ENCODE data around the gene USP49. TPM values are rescaled to one million over a fixed set of nuclear protein-coding genes. Genes with fewer than 3 reads are reported as not detected.

The USP49 gene
- total RNA-seq, 1 experiment from 2014 or later, result 18.5 TPM

DNA sequence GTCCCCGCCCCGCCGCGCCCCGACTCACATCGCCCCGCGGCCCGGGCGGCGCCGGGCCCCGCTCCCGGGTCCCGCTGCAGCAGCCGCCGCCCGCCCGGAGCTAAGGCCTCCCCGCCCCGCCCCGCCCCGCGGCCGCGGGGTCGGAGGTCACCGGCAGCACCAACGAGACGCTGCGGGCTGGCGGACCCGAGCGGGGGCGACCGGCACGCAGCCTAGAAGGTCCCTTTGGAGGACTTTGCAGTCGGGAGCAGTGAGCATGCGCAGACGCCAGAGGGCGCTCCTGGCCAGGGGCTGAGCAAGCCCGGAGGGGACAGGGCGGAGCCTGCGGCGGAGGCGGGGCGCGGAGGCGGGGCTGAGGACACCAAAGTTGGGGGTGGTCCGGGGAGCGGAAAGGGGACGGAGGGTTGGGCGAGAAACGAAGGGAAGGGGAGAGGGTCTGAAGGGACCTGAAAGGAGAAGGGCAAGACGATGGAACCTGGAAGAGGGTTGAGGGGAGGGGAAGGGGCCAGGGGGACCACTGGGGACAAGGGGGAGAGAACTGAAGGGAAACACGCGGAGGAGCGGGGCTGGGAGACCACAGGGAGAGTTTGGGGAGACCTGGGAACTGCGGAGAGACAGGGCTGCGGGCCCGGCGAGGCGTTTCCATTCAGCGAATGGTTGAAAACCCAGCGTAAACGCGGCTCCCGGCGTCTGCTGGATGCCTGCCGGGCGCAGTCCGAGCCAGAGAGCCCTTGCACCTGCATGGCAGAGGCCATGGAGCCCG, 115.2 kb downstream of the USP49 start, which contains the start of gene FRS3:
Gene FRS3 (minus strand): TSS at position 113 of the 763 bp plus-strand sequence. CDS start 2,913 bp downstream, outside the sequence.
- TF ChIP-seq, protein P1, sequence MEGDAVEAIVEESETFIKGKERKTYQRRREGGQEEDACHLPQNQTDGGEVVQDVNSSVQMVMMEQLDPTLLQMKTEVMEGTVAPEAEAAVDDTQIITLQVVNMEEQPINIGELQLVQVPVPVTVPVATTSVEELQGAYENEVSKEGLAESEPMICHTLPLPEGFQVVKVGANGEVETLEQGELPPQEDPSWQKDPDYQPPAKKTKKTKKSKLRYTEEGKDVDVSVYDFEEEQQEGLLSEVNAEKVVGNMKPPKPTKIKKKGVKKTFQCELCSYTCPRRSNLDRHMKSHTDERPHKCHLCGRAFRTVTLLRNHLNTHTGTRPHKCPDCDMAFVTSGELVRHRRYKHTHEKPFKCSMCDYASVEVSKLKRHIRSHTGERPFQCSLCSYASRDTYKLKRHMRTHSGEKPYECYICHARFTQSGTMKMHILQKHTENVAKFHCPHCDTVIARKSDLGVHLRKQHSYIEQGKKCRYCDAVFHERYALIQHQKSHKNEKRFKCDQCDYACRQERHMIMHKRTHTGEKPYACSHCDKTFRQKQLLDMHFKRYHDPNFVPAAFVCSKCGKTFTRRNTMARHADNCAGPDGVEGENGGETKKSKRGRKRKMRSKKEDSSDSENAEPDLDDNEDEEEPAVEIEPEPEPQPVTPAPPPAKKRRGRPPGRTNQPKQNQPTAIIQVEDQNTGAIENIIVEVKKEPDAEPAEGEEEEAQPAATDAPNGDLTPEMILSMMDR (IDR thresholded peaks at IDR 0.05; ENCODE audit: insufficient read depth in 1 of 2, low read depth in 1 of 2, low read length in 1 of 2, severe bottlenecking in 1 of 2, unreplicated experiment in 1 of 2), result peak; percentile 85 to 96
- peak; percentile 96 to 99 for DNase-seq
- Histone ChIP-seq H3K4me3 (ENCODE audit: low read depth, low read length) (peak within 1 kb of the TSS; percentile 82), H3K9me3 (no peaks in the 10 kb centered on the region), H3K4me1 (0 out of 2 replicates have a peak, but pooled peaks cover 3% of the 10 kb centered on the region), H3K36me3 (ENCODE audit: control insufficient read depth, insufficient read depth, low read length) (peaks cover 3% of the 10 kb centered on the region), H3K27me3 (replicated peaks; ENCODE audit: control insufficient read depth, insufficient read depth, low read length) (no peaks in the 10 kb centered on the region)
- no peaks in the 10 kb centered on the region for H3K9me3 Mint-ChIP-seq (ENCODE audit: unreplicated experiment)
- intact Hi-C loops (cut with micrococcal nuclease; ENCODE audit: unreplicated experiment), result loop anchor here (1.0 kb wide), 2 partner anchors 156 to 264 kb away; no protein-coding TSS in a partner anchor
- H3K27me3 Mint-ChIP-seq (ENCODE audit: insufficient read depth, unreplicated experiment), result no peaks in the 10 kb centered on the region
- H3K36me3 Mint-ChIP-seq (ENCODE audit: insufficient read depth, unreplicated experiment), result peaks cover 6% of the 10 kb centered on the region
- BruUV-seq (replicated peaks), result no TSS peak
- H3K4me3 Mint-ChIP-seq (ENCODE audit: unreplicated experiment), result peak within 1 kb of the TSS; percentile 88
- peak within 1 kb of the TSS; percentile 74 for H3K27ac Mint-ChIP-seq (ENCODE audit: unreplicated experiment)
- H3K4me1 Mint-ChIP-seq (ENCODE audit: low read depth, unreplicated experiment), result peaks cover 18% of the 10 kb centered on the region
- ChIA-PET CTCF (interaction anchor here (0.6 to 1.0 kb wide), 6 partner anchors 46 to 268 kb away, joined by 3 to 7 read pairs (median 4); partner anchors contain the start of gene MED20), POLR2A (interaction anchor here (0.6 to 1.0 kb wide), 4 partner anchors 13 to 966 kb away, joined by 3 to 5 read pairs (median 3); partner anchors contain the start of genes BYSL, MED20 and TBCC)

DNA sequence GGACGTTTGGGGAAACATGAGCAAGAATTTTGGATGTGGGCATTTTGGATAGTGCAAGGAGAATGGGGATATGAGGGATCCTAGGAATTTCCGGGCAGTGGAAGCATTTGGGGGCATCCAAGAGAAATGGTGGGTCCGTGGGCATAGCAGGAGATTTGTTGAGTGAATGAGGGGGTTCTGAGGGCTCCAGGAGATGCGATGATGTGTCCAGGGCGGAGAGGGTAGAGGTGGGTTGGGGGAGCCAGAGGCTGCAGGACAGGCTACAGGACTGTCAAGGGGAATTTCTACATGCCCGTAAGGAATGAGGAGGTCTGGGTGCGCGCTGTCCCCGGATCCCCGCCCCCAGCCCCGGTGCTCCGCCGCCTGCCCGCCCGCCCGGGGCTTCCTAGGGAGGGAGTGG, 115.8 kb downstream of the USP49 start:
- Mint-ChIP-seq H3K9me3 (ENCODE audit: unreplicated experiment) (no peaks in the 10 kb centered on the region), H3K27me3 (ENCODE audit: insufficient read depth, unreplicated experiment) (no peaks in the 10 kb centered on the region), H3K4me1 (ENCODE audit: low read depth, unreplicated experiment) (peaks cover 12% of the 10 kb centered on the region), H3K36me3 (ENCODE audit: insufficient read depth, unreplicated experiment) (peaks cover 6% of the 10 kb centered on the region), H3K27ac (ENCODE audit: unreplicated experiment) (peak overlapping the region; percentile 54), H3K4me3 (ENCODE audit: unreplicated experiment) (peak overlapping the region; percentile 88)
- H3K27me3 ChIP-seq (replicated peaks; ENCODE audit: control insufficient read depth, insufficient read depth, low read length), result no peaks in the 10 kb centered on the region
- peak overlapping the region; percentile 82 for H3K4me3 ChIP-seq (ENCODE audit: low read depth, low read length)
- DNase-seq, result no peak
- CTCF ChIA-PET, result interaction anchor here (0.6 to 1.0 kb wide), 6 partner anchors 46 to 269 kb away, joined by 3 to 7 read pairs (median 4); partner anchors contain the start of gene MED20
- TF ChIP-seq, protein P1 (IDR thresholded peaks at IDR 0.05; ENCODE audit: insufficient read depth in 1 of 2, low read depth in 1 of 2, low read length in 1 of 2, severe bottlenecking in 1 of 2, unreplicated experiment in 1 of 2), result no peak
- intact Hi-C loops (cut with micrococcal nuclease; ENCODE audit: unreplicated experiment), result no loop called here
- no TSS peak for BruUV-seq (replicated peaks)
- no peaks in the 10 kb centered on the region for H3K9me3 ChIP-seq
- POLR2A ChIA-PET, result interaction anchor here (0.6 to 1.0 kb wide), 4 partner anchors 14 to 966 kb away, joined by 3 to 5 read pairs (median 3); partner anchors contain the start of genes BYSL, MED20 and TBCC
- H3K36me3 ChIP-seq (ENCODE audit: control insufficient read depth, insufficient read depth, low read length), result peaks cover 3% of the 10 kb centered on the region
- H3K4me1 ChIP-seq, result no peaks in the 10 kb centered on the region

DNA sequence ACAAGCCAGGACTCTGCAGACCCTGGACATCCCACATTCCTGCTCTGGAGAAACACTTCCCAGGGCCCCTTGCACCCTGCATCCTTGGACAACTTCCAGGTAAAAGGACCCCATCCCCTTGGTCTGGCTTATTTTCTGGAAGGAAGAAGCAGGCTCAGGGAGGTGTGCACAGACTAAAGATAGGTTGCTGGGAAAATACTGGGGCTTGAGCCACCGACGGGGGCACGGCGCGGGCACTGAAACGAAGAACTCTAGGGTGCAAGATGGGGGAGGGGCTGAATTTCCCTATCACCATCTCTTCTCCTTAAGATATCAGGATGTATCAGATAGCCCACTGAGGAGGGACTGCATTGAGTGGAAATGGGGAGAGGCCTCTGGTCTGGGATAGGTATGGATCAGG, 116.3 kb downstream of the USP49 start:
- H3K4me3 Mint-ChIP-seq (ENCODE audit: unreplicated experiment), result peak overlapping the region; percentile 88
- Histone ChIP-seq H3K4me1 (no peaks in the 10 kb centered on the region), H3K36me3 (ENCODE audit: control insufficient read depth, insufficient read depth, low read length) (peaks cover 3% of the 10 kb centered on the region), H3K9me3 (no peaks in the 10 kb centered on the region), H3K4me3 (ENCODE audit: low read depth, low read length) (peak overlapping the region; percentile 82), H3K27me3 (replicated peaks; ENCODE audit: control insufficient read depth, insufficient read depth, low read length) (no peaks in the 10 kb centered on the region)
- H3K27me3 Mint-ChIP-seq (ENCODE audit: insufficient read depth, unreplicated experiment), result no peaks in the 10 kb centered on the region
- ChIA-PET CTCF (interaction anchor here (1.2 kb wide), 1 partner anchor 8 kb away, joined by 5 read pairs; the partner anchor contains the start of gene TOMM6), POLR2A (interaction anchor here (0.6 kb wide), 1 partner anchor 9 kb away, joined by 3 read pairs; the partner anchor contains the start of gene TOMM6)
- H3K9me3 Mint-ChIP-seq (ENCODE audit: unreplicated experiment), result no peaks in the 10 kb centered on the region
- BruUV-seq (replicated peaks), result no TSS peak
- H3K27ac Mint-ChIP-seq (ENCODE audit: unreplicated experiment), result peak overlapping the region; percentile 54
- peaks cover 9% of the 10 kb centered on the region for H3K4me1 Mint-ChIP-seq (ENCODE audit: low read depth, unreplicated experiment)
- DNase-seq, result no peak
- TF ChIP-seq, protein P1 (IDR thresholded peaks at IDR 0.05; ENCODE audit: insufficient read depth in 1 of 2, low read depth in 1 of 2, low read length in 1 of 2, severe bottlenecking in 1 of 2, unreplicated experiment in 1 of 2), result no peak
- intact Hi-C loops (cut with micrococcal nuclease; ENCODE audit: unreplicated experiment), result no loop called here
- peaks cover 6% of the 10 kb centered on the region for H3K36me3 Mint-ChIP-seq (ENCODE audit: insufficient read depth, unreplicated experiment)

All from Caco-2 (cell line).